HepG2 (cell line): ENCODE measurements around the gene TCF7L2. TPM values are rescaled to one million over a fixed set of nuclear protein-coding genes. Genes with fewer than 3 reads are reported as not detected.

Source experiments
- BRD4 ChIP-seq: sonication (generic); formaldehyde crosslinking; IDR thresholded peaks from 2 replicates; pipeline ENCODE4 v1.4.0; 2020; ENCODE audit warnings: missing genetic modification reagents
- HMGXB4 ChIP-seq, 2 experiments: sonication (generic) in 1 of 2; formaldehyde crosslinking in 1 of 2; IDR thresholded peaks; 2 replicates each; pipeline versions ENCODE4 v1.4.0 to v1.6.1; 2018 to 2020; ENCODE audit warnings: missing genetic modification reagents in 2 of 2, borderline replicate concordance in 1 of 2, low read depth in 1 of 2, mild to moderate bottlenecking in 1 of 2, missing biosample characterization in 1 of 2
- HNF1A ChIP-seq, 2 experiments: sonication (generic) in 1 of 2; formaldehyde crosslinking in 1 of 2; IDR thresholded peaks; 2 replicates each; pipeline versions ENCODE4 v1.4.0 to v1.6.1; 2016 to 2020; ENCODE audit warnings: borderline replicate concordance in 1 of 2, low read depth in 1 of 2, mild to moderate bottlenecking in 1 of 2, missing genetic modification reagents in 1 of 2
- KAT8 ChIP-seq: IDR thresholded peaks from 2 replicates; pipeline ENCODE4 v1.6.1; 2016; ENCODE audit warnings: missing genetic modification reagents, missing compliant biosample characterization
- KDM5A ChIP-seq: fragments of 200-600 bp; sonication (generic); IDR thresholded peaks from 2 replicates; pipeline ENCODE4 v1.7.0; 2018; ENCODE audit warnings: antibody characterized with exemption, mild to moderate bottlenecking, low read length, borderline replicate concordance
- KDM6A ChIP-seq: IDR thresholded peaks from 2 replicates; pipeline ENCODE4 v1.6.1; 2016; ENCODE audit warnings: low read depth
- NR2F1 ChIP-seq, 2 experiments: fragments of 450-650 bp in 1 of 2; formaldehyde crosslinking in 1 of 2; IDR thresholded peaks; 2 replicates each; pipeline versions ENCODE4 v1.5.0 to v1.6.1; 2016 to 2020; ENCODE audit warnings: mild to moderate bottlenecking in 1 of 2, missing compliant biosample characterization in 1 of 2, missing genetic modification reagents in 1 of 2, moderate library complexity in 1 of 2
- PCBP1 ChIP-seq: fragments of 200-400 bp; formaldehyde crosslinking; IDR thresholded peaks from 2 replicates; pipeline ENCODE4 v1.6.1; 2017; ENCODE audit warnings: mild to moderate bottlenecking, low read depth, low read length, borderline replicate concordance
- TEF ChIP-seq: sonication (generic); formaldehyde crosslinking; IDR thresholded peaks from 2 replicates; pipeline ENCODE4 v1.5.0; 2020; ENCODE audit warnings: missing genetic modification reagents
- ZBTB49 ChIP-seq: sonication (generic); formaldehyde crosslinking; IDR thresholded peaks from 2 replicates; pipeline ENCODE4 v1.4.0; 2020; ENCODE audit warnings: missing genetic modification reagents, borderline replicate concordance
- ZFP41 ChIP-seq: sonication (generic); formaldehyde crosslinking; IDR thresholded peaks from 2 replicates; pipeline ENCODE4 v1.4.0; 2020; ENCODE audit warnings: mild to moderate bottlenecking, missing genetic modification reagents, borderline replicate concordance
- ZNF275 ChIP-seq: sonication (generic); formaldehyde crosslinking; IDR thresholded peaks from 2 replicates; pipeline ENCODE4 v1.8.0; 2022; ENCODE audit warnings: missing genetic modification reagents, mild to moderate bottlenecking, inconsistent platforms, borderline replicate concordance
- ZNF547 ChIP-seq: sonication (generic); formaldehyde crosslinking; IDR thresholded peaks from 2 replicates; pipeline ENCODE4 v1.5.1; 2020; ENCODE audit warnings: mild to moderate bottlenecking, missing genetic modification reagents
- ZNF557 ChIP-seq: sonication (generic); formaldehyde crosslinking; IDR thresholded peaks from 2 replicates; pipeline ENCODE4 v1.4.0; 2020; ENCODE audit warnings: missing genetic modification reagents
- ZNF629 ChIP-seq: sonication (generic); formaldehyde crosslinking; conservative IDR thresholded peaks from 2 replicates; pipeline ENCODE4 v1.5.0; 2020; ENCODE audit warnings: missing genetic modification reagents
- ZNF850 ChIP-seq: sonication (generic); formaldehyde crosslinking; conservative IDR thresholded peaks from 2 replicates; pipeline ENCODE4 v1.9.0; 2021; ENCODE audit warnings: mild to moderate bottlenecking, missing genetic modification reagents
- polyA plus RNA-seq, 8 experiments: library from polyadenylated mRNA; depleted of rRNA in 3 of 8; stranded (reverse) in 7 of 8; unstranded in 1 of 8; fragments of >200 nt; fragmentation: Illumina TruSeq in 4 of 8; extraction: Trizol in 4 of 8; gene quantifications; 2 replicates each; pipeline versions ENCODE4 v1.2.1 to v1.2.3, GENCODE V29; 2011 to 2016; ENCODE audit warnings: low read depth in 4 of 8, missing spikeins in 1 of 8, mixed read lengths in 1 of 8; ENCODE audit not compliant: insufficient read depth in 1 of 8
- total RNA-seq, 5 experiments: library from RNA; depleted of rRNA; stranded (reverse); fragments of >200 nt; fragmentation: Illumina TruSeq; extraction: Trizol; gene quantifications; 2 replicates each; pipeline ENCODE4 v1.2.3, GENCODE V29; 2016; ENCODE audit warnings: low read depth in 1 of 5

The TCF7L2 gene
- total and polyA plus RNA-seq, 2 of the 13 experiments (the other 11 are each of a cell fraction or from before 2014, with no cell fraction given): 3.9 to 13.7 TPM

- TF ChIP-seq ZFP41 (CRISPR knock-in tag): no peak
- TF ChIP-seq KDM6A (CRISPR knock-in tag): no peak
- no peak for TF ChIP-seq ZBTB49 (CRISPR knock-in tag)
- no peak for TF ChIP-seq KDM5A
- no peak for TF ChIP-seq PCBP1
- no peak for TF ChIP-seq ZNF629
- no peak for TF ChIP-seq NR2F1 (CRISPR knock-in tag; IDR thresholded peaks at IDR 0.05)
- TF ChIP-seq KAT8 (CRISPR knock-in tag): no peak
- no peak for TF ChIP-seq HMGXB4 (CRISPR knock-in tag; IDR thresholded peaks at IDR 0.05; ENCODE audit: borderline replicate concordance in 1 of 2, low read depth in 1 of 2)
- no peak for TF ChIP-seq TEF (CRISPR knock-in tag)
- no peak for TF ChIP-seq ZNF557 (CRISPR knock-in tag)
- TF ChIP-seq ZNF275 (CRISPR knock-in tag): no peak
- TF ChIP-seq HNF1A (IDR thresholded peaks at IDR 0.05; ENCODE audit: low read depth): peak; percentile 85
- peak; percentile 85 for TF ChIP-seq HNF1A (CRISPR knock-in tag; IDR thresholded peaks at IDR 0.05; ENCODE audit: borderline replicate concordance)
- no peak for TF ChIP-seq BRD4 (CRISPR knock-in tag)
- no peak for TF ChIP-seq ZNF850 (CRISPR knock-in tag)
- no peak for TF ChIP-seq ZNF547 (CRISPR knock-in tag)
These were observed 54.1 kb downstream of the TCF7L2 start (continued) for GRCh38 chr10:113004069-113004618.
